Effector memory CD8-positive, alpha-beta T cell (primary cell): Measurements from ENCODE around the gene MR1.

Experiments used
- ATAC-seq: fragments of 150-1000 bp; cut with Tn5 transposase; replicated peaks from 2 replicates; pipeline ENCODE4 v1.10.0; 2021; ENCODE audit warnings: mild to moderate bottlenecking, moderate library complexity
- DNase-seq, 3 experiments: peaks; one replicate each; pipeline ENCODE4 v3.0.0; 2021
- H3K27ac Mint-ChIP-seq, 2 donors: one replicate each; pipeline ENCODE4 v1.8.0; 2022; ENCODE audit warnings: mild to moderate bottlenecking in 2 of 2, mixed read lengths in 2 of 2, moderate library complexity in 2 of 2
- H3K27me3 Mint-ChIP-seq, 2 donors: one replicate each; pipeline ENCODE4 v1.8.0; 2022; ENCODE audit warnings: mixed read lengths in 2 of 2
- H3K36me3 Mint-ChIP-seq: one replicate; pipeline ENCODE4 v1.8.0; 2022; ENCODE audit warnings: mild to moderate bottlenecking, moderate library complexity, mixed read lengths; ENCODE audit not compliant: insufficient read depth
- H3K4me1 Mint-ChIP-seq, 2 donors: one replicate each; pipeline ENCODE4 v1.8.0; 2022; ENCODE audit warnings: low read depth in 2 of 2, mixed read lengths in 2 of 2
- H3K4me3 Mint-ChIP-seq, 2 donors: one replicate each; pipeline ENCODE4 v1.8.0; 2022; ENCODE audit warnings: mild to moderate bottlenecking in 2 of 2, mixed read lengths in 2 of 2, moderate library complexity in 2 of 2
- H3K9me3 Mint-ChIP-seq, 2 donors: one replicate each; pipeline ENCODE4 v1.8.0; 2022; ENCODE audit warnings: mixed read lengths in 2 of 2
- total RNA-seq, 9 experiments: gene quantifications; one replicate each; lab custom pipeline; 2026; lab: John Stamatoyannopoulos, UW

Gene MR1
- total RNA-seq, result 21.9 to 68.1 (median 39.7) reads per million in 9 experiments

DNA sequence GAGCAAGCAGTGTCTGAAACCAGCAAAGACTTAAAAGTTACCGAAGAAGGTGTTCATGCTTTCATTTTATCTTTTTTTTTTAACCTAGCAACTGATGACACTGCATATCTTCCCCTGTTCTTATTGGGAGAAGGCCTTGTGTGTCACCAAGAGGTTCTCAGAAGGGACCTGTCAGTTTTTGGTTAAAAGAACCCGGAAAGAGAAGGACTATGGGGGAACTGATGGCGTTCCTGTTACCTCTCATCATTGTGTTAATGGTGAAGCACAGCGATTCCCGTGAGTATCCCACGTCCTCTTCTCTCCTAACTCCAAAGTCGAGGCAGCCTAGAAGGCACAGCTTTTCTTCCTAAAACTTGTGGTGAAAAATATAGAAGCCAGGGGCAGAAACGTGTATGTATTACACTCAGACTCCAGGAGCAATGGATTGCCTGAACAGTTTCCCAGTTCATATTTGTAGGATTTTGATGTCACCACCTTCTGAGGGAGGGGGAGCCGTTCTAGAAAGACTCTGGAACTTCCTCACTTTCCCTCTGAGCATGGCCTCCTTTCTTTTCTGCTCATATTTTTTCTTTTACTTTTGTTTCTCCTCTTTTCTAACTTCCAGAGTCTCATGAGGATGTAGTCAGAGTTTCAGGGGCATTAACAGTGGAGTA, at the start of gene MR1:
Gene MR1, plus strand, starts transcription at position 185 of the 653 bp plus-strand sequence. Its CDS starts 25 bp downstream, at position 210.
- H3K9me3 Mint-ChIP-seq, result no peaks in the 10 kb centered on the region
- ATAC-seq (peak; percentile 98), DNase-seq (peak; percentile 48)
- peak within 1 kb of the TSS; percentile 93 to 95 for H3K4me3 Mint-ChIP-seq
- no peaks in the 10 kb centered on the region for H3K27me3 Mint-ChIP-seq
- peaks cover 15% of the 10 kb centered on the region for H3K36me3 Mint-ChIP-seq
- H3K27ac Mint-ChIP-seq, result peak within 1 kb of the TSS; percentile 97 to 100
- H3K4me1 Mint-ChIP-seq, result peaks cover 49 to 56% of the 10 kb centered on the region in 2 donors

DNA sequence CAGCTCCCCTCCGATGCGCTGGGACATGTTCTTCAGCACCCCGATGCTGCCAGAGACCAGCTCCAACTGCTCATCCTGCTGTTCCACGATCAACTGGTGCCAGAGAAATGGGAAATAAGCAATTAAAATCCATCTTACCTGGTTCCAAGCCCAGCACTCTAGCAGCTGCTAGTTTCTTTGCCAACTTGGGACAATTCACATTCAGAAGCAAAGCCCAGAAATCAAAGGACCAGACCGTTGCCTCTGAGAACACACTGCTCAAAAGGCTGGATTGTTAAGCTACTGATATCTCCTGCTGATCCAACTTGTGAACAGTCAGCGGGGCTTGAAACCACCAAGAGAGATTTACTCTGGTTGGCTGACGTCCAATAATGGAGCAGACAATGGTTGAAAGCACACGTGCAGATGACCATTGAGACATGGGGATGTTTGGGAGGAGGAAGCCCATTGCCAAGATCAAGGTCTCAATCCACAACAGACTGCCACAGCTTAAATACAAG, 45.5 kb upstream of the MR1 start:
- Mint-ChIP-seq H3K4me1 (peaks cover 1 to 7% of the 10 kb centered on the region in 2 donors), H3K27ac (no peak overlapping the region), H3K4me3 (no peak overlapping the region), H3K27me3 (no peaks in the 10 kb centered on the region), H3K36me3 (peaks cover 76% of the 10 kb centered on the region), H3K9me3 (no peaks in the 10 kb centered on the region)
- no peak for DNase-seq
- no peak for ATAC-seq

DNA sequence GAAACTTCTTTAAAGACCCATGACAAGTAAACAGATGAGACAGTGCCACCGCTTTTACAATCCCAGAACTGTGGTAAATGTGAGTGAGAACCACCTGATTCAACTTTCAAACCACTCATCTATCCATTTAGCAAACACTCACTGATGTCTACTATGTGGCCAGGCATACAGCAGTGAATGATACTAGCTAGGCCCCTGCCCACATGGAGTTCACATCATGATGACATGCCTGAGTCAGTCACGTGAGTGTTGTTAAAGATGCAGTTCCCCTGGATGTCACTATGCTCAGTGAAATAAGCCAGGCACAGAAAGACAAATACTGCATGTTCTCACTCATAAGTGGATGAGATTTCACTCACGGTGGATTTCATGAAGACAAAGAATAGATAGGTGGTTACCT, 39.5 kb upstream of the MR1 start:
- H3K9me3 Mint-ChIP-seq, result no peaks in the 10 kb centered on the region
- DNase-seq, result no peak
- peaks cover 32% of the 10 kb centered on the region for H3K36me3 Mint-ChIP-seq
- H3K4me1 Mint-ChIP-seq, result peaks cover 0 to 12% of the 10 kb centered on the region in 2 donors
- no peaks in the 10 kb centered on the region for H3K27me3 Mint-ChIP-seq
- no peak overlapping the region for H3K4me3 Mint-ChIP-seq
- no peak for ATAC-seq
- peak overlapping the region in 1 of 2 donors; percentile 64 for H3K27ac Mint-ChIP-seq

DNA sequence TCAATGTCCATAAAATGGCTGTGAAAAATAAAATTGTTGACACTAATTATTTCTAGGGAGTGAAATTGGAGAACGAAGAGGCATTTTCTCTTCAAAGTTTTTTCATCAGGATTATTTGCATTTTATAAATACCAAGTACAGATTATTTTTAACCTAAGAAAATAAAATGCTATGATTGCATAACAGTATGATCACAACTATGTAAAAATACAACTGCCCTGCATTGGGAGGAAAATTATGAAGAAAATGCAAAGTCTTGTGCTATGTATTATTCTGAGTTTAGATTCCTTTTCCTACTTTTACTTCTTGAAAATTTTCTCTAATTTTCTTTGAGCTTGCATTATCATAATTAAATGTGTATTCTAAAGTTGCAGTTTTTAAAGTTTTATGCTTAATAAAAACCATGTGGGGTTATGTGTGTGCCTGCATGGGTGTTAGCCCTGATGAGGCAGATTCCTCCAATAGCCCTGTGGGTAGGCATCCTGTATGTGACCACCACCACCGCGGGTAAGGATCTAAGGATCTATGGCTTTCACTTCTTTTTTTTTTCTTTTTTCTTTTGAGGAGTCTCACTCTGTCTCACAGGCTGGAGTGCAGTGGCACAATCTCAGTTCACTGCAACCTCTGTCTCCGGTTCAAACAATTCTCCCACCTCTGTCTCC, 35.8 kb upstream of the MR1 start:
- Mint-ChIP-seq H3K36me3 (peaks cover 18% of the 10 kb centered on the region), H3K27ac (peak overlapping the region in 1 of 2 donors; percentile 75), H3K4me3 (no peak overlapping the region), H3K4me1 (peaks cover 4 to 21% of the 10 kb centered on the region in 2 donors), H3K27me3 (no peaks in the 10 kb centered on the region), H3K9me3 (no peaks in the 10 kb centered on the region)
- DNase-seq (no peak), ATAC-seq (no peak)

DNA sequence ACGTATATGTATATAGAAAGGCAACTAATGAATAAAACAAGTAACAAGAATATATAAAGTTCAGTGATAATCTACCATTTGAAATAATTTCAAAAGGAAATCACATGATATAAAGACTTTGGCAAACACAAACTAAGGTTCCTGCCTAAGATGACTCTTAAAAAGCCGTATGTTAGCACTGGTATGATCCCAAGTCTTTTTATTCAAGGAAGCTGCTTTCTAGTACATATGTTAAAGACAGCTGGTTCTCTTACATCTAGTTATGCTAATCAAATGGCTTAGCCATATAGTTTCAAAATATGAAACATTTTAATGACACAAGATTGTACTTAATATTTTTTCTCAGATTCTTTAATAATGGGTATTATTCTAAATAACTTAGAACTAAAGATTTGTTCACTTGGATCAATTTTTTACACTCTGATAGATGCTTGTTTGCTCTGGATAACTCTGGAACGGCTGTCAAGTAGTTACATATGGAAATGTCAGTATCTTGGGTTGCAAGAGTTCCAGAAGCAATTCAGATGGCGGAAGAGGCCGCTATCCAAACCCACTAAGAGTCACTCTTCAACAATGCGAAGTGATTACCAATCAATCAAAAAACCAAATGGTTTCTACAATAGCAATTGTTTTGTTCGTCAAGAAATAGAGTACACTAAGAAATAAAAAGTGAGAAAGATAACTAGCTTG, 32.5 kb upstream of the MR1 start:
- Mint-ChIP-seq H3K27me3 (no peaks in the 10 kb centered on the region), H3K36me3 (peaks cover 34% of the 10 kb centered on the region), H3K4me1 (peaks cover 8 to 16% of the 10 kb centered on the region in 2 donors), H3K9me3 (no peaks in the 10 kb centered on the region), H3K27ac (no peak overlapping the region), H3K4me3 (no peak overlapping the region)
- ATAC-seq, result no peak
- DNase-seq, result no peak

DNA sequence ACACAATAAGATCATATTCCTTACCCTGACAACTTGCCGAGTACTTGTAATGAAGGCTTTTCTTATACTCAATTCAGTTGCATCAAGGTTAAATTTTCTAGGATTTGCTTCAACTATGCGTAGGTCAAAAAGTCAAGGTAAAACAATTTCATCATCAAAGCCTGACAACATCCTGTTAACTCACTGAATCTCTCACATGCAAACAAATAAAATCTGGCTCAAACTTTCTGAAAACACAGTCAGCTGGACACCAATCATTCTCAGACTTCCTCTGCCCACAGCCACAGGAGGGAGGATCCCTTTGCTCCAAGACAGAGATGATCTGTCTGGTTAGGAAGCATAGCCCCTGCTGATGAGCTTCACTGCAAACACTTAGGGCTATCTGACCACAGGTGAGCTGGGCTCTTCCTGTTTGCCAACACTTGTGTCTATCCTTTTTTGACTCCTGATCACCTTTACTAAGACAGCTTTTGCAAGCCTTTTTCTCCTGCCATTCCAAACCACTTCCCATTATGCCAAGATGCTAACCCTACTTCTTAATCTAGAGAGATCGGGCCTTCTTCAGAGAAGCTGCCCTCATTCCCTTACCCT, 31.1 kb upstream of the MR1 start:
- H3K36me3 Mint-ChIP-seq, result peaks cover 34% of the 10 kb centered on the region
- H3K4me3 Mint-ChIP-seq, result no peak overlapping the region
- DNase-seq (no peak), ATAC-seq (no peak)
- H3K9me3 Mint-ChIP-seq, result no peaks in the 10 kb centered on the region
- no peak overlapping the region for H3K27ac Mint-ChIP-seq
- H3K4me1 Mint-ChIP-seq, result peaks cover 8 to 20% of the 10 kb centered on the region in 2 donors
- H3K27me3 Mint-ChIP-seq, result no peaks in the 10 kb centered on the region

DNA sequence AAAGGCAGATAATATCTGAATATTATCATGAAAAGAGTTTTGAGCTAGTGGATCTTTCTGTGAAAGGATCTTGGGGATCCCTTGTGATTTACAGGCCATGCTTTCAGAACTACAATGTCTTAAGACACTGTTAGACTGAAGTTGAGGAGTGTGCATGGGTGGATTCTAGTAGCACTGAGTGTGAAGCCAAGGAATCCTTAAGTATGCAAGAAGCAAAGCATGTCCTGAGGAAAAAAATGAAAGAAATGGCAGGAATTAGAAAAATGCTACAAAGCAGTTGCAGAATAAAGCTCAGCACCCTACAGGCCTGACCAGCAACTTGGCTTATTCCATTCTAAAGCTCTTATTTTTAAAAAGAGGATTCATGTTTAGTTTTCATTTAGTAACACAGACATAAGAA, 23.0 kb upstream of the MR1 start:
- ATAC-seq, result no peak
- Mint-ChIP-seq H3K4me3 (no peak overlapping the region), H3K36me3 (peaks cover 5% of the 10 kb centered on the region), H3K4me1 (peaks cover 14 to 40% of the 10 kb centered on the region in 2 donors), H3K27me3 (no peaks in the 10 kb centered on the region), H3K27ac (no peak overlapping the region), H3K9me3 (no peaks in the 10 kb centered on the region)
- DNase-seq, result no peak

DNA sequence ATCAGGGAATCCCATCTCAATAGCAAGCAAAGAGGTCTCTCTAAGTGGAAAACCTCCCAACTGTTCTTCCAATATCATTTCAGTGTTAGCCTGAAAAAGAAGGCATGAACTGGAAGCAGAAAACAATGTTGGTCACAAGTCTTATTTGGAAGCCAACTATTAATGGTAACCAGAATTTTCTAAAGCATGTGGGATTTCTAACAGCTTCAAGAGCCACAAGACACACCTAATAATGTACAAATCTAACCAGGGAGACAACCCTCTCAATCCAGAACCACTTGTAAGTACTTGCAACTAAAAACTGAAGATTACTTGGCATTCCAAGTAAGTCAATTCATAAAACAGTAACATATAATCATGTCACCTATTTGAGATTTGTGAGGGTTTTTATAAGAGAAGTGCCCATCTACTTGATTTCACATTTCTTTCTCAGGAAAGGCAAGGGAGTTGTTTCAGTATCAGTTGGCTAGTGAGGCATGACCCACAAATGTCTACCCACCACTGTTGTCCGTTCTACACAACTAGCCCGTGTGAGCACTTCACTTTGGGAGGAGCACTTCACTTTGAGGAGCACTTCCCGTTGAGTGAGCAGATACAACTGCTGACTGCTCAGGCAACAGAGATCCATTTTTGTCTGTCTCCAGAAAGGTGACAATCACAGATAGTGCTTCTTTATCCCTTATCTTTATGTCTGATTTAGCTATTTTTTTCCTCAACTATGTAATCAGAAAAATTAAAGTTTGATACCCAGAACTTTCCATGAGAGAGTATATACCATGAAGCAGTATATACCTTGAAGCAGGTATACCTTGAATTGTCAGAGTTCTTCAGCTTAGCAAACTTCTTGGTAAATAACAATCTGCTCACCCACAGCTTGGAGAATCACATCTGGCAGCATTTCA, 22.2 kb upstream of the MR1 start:
- ATAC-seq (no peak), DNase-seq (no peak)
- Mint-ChIP-seq H3K27ac (peak overlapping the region in 1 of 2 donors; percentile 23), H3K9me3 (no peaks in the 10 kb centered on the region), H3K36me3 (peaks cover 2% of the 10 kb centered on the region), H3K27me3 (no peaks in the 10 kb centered on the region), H3K4me3 (no peak overlapping the region), H3K4me1 (peaks cover 14 to 40% of the 10 kb centered on the region in 2 donors)

DNA sequence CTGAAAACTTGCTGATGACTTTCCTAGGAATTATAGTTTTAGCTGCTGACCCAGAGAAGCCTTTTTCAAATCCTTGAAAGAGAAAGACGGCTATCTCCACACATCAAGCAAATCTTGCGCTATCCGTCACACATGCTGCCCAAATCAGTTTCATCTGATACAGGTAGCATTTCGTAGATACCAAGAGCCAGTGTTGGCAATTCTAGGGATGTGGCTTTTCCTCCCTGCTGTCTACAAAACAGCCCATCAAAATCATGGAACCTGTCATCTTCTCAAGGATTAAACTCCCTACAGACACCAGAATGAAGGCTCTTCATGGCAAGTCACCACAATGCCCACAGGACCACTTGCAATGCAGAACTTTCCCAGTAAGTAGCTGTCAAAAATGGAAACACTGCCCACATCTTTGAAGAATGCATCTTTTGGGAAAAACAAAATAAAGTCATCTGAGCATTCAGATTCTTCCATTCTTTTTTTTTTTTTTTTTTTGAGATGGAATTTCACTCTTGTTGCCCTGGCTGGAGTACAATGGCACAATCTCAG, 21.5 kb upstream of the MR1 start:
- DNase-seq (no peak), ATAC-seq (no peak)
- Mint-ChIP-seq H3K27me3 (no peaks in the 10 kb centered on the region), H3K9me3 (no peaks in the 10 kb centered on the region), H3K36me3 (peaks cover 2% of the 10 kb centered on the region), H3K27ac (no peak overlapping the region), H3K4me3 (no peak overlapping the region), H3K4me1 (peaks cover 14 to 39% of the 10 kb centered on the region in 2 donors)

DNA sequence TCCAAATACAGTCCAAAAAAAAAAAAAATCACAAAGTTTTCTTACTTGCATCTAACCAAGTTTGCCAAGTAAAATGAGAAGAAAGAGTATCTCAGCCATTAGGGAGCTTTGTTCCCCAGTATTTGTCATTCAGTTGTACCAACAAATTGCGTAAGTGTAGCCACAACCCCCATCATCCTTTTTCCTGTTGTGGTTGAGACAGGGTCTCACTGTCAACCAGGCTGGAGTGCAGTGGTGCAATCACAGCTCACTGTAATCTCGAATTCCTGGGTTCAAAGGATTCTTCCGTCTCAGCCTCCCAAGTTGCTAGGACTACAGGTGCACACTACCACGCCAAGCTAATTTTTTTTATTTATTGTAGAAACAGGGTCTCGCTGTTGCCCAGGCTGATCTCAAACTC, 20.6 kb upstream of the MR1 start:
- peaks cover 17 to 45% of the 10 kb centered on the region in 2 donors for H3K4me1 Mint-ChIP-seq
- H3K4me3 Mint-ChIP-seq, result peak overlapping the region; percentile 10 to 38
- peak overlapping the region; percentile 42 to 48 for H3K27ac Mint-ChIP-seq
- DNase-seq (no peak), ATAC-seq (peak; percentile 69)
- peaks cover 7% of the 10 kb centered on the region for H3K36me3 Mint-ChIP-seq
- no peaks in the 10 kb centered on the region for H3K27me3 Mint-ChIP-seq
- H3K9me3 Mint-ChIP-seq, result no peaks in the 10 kb centered on the region

DNA sequence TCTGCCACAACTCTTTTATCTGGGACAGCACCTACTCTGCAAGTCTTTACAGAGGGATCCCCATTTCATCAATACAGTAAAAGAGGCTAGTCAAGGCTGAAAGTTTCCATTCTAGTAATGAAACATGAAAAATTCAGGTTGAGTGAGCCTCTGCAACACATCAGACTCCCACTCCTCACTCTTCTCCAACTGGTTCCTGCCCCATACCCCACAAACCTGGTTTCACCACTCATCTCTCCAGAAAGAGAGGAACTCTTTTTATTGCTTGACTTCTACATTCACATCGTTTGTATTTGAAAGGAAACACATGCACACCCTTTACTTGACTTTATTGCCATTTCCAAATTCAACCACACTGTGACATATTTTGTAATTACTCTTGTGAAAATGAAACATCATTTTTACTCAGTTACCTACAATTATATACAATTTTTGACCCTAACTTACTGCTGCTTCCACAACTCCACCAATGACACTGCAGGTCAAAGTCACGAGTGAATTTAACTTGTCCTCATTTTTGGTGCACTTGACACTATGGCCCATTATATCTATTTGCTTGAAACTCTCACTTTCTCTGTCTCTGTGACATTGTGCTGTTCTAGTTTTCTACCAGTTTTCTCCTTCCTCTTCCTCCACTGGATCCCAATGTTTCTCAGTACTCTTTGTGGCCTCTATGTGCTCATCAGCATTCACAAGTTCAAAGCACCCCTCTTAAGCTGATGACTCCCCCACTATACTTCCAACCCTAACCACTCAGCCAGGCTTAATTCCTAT, 19.1 kb upstream of the MR1 start:
- Mint-ChIP-seq H3K4me1 (peaks cover 26 to 51% of the 10 kb centered on the region in 2 donors), H3K9me3 (no peaks in the 10 kb centered on the region), H3K27me3 (no peaks in the 10 kb centered on the region), H3K36me3 (peaks cover 7% of the 10 kb centered on the region), H3K4me3 (no peak overlapping the region), H3K27ac (peak overlapping the region in 1 of 2 donors; percentile 42)
- no peak for ATAC-seq
- DNase-seq, result no peak

DNA sequence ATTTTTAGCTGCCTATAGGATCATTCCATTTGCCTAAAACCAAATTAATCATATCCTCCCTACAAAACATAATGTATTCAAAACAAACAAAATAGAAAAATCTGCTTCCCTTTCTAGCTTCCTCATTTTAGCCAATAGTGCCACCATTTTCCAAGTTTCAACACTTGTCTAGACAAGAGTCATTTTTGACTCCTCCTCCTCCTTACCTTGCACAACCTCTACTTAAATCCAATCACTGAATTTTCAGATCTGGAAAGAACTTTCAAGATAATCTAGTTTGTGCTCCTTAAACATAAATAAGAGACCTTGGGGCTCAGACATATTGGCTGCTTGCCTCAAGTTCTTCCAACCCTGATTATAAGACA, 18.6 kb upstream of the MR1 start:
- Mint-ChIP-seq H3K9me3 (no peaks in the 10 kb centered on the region), H3K4me3 (no peak overlapping the region), H3K27ac (no peak overlapping the region), H3K4me1 (peaks cover 23 to 49% of the 10 kb centered on the region in 2 donors), H3K27me3 (no peaks in the 10 kb centered on the region), H3K36me3 (peaks cover 7% of the 10 kb centered on the region)
- ATAC-seq (no peak), DNase-seq (no peak)
